ENCODE results near the gene UBE2L6. TPM values are rescaled to one million over a fixed set of nuclear protein-coding genes. Genes with fewer than 3 reads are reported as not detected.

The UBE2L6 gene
- total RNA-seq, 1 donor from 2014 or later: 53.0 TPM

DNA sequence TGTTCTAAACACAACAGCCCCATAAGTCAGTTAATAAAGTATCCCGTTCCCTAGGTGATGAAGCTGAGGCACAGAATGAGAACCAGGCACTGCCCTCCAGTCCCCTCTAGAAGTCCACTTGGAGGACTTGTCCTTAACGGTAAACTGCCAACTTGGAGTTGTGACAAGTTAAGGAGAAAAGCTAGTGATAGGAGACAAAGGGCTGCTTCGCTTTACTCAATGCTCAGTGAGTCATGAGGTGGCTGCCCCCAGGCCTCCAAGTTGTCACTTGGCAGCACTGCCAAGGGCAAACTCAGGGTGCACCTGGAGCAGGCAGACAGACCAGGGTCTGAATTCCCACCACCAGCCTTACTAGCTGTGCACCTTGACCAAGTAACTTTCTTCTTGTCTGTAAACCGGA lies 65.5 kb downstream of the UBE2L6 start:
- ATAC-seq (peak; percentile 9), DNase-seq (ENCODE audit: low spot score) (peak; percentile 83)

Other genes starting within 250 kb of the UBE2L6 start
- gene TNKS1BP1, start 242.7 kb downstream of the UBE2L6 start, total RNA-seq: 102 TPM
- gene SSRP1, start 231.8 kb downstream of the UBE2L6 start, total RNA-seq: 24.3 TPM
- 0.50 TPM for gene P2RX3, start 229.3 kb downstream of the UBE2L6 start, total RNA-seq
- not detected for gene PRG3, start 186.5 kb downstream of the UBE2L6 start, total RNA-seq
- gene PRG2, start 177.0 kb downstream of the UBE2L6 start, total RNA-seq: 1.6 TPM
- 127 TPM for gene SLC43A3, start 140.6 kb downstream of the UBE2L6 start, total RNA-seq
- gene RTN4RL2, start 107.1 kb downstream of the UBE2L6 start, total RNA-seq: 22.0 TPM
- gene SLC43A1, start 52.0 kb downstream of the UBE2L6 start, total RNA-seq: 115 TPM
- gene TIMM10, start 36.9 kb downstream of the UBE2L6 start, total RNA-seq: 39.3 TPM
- gene SMTNL1, start 30.1 kb downstream of the UBE2L6 start, total RNA-seq: not detected
- gene SERPING1, start 30.0 kb upstream of the UBE2L6 start, total RNA-seq: 1,854 TPM
- gene YPEL4, start 82.2 kb upstream of the UBE2L6 start, total RNA-seq: 0.33 TPM
- gene CLP1, start 90.1 kb upstream of the UBE2L6 start, total RNA-seq: 6.1 TPM
- gene ZDHHC5, start 100.4 kb upstream of the UBE2L6 start, total RNA-seq: 26.3 TPM
- gene MED19, start 144.5 kb upstream of the UBE2L6 start, total RNA-seq: 6.1 TPM
- 43.0 TPM for gene TMX2, start 144.9 kb upstream of the UBE2L6 start, total RNA-seq
- gene SELENOH, start 173.8 kb upstream of the UBE2L6 start, total RNA-seq: 67.9 TPM
- gene BTBD18, start 184.1 kb upstream of the UBE2L6 start, total RNA-seq: not detected
- 98.1 TPM for gene CTNND1, start 194.1 kb upstream of the UBE2L6 start, total RNA-seq

Measured in left lobe of liver (tissue), 2 donors.